Measurements from ENCODE around the gene CRLF1. TPM values are rescaled to one million over a fixed set of nuclear protein-coding genes. Genes with fewer than 3 reads are reported as not detected.
"Not testable (repeated sequence)": the region's sequence is repeated elsewhere in the genome, so short reads cannot be mapped to it uniquely, and the experiment has no call there.

The CRLF1 gene
- total RNA-seq, 1 donor from 2014 or later, result 21.4 TPM

GRCh38 chr19:18597809-18598660 lies 8.6 kb downstream of the CRLF1 start:
- DNase-seq (no peak), ATAC-seq (no peak)
- intact Hi-C loops (cut with micrococcal nuclease), result loop anchor here (10.0 kb wide), 1 partner anchor 247 kb away; no protein-coding TSS in a partner anchor

GRCh38 chr19:18596752-18597157 lies 9.8 kb downstream of the CRLF1 start:
- peak; percentile 33 for ATAC-seq
- intact Hi-C loops (cut with micrococcal nuclease), result loop anchor here (10.0 kb wide), 1 partner anchor 248 kb away; no protein-coding TSS in a partner anchor
- peak; percentile 62 for DNase-seq

GRCh38 chr19:18595475-18595874 lies 11.1 kb downstream of the CRLF1 start:
- DNase-seq (peak; percentile 11), ATAC-seq (no peak)
- intact Hi-C loops (cut with micrococcal nuclease), result loop anchor here (10.0 kb wide), 1 partner anchor 249 kb away; no protein-coding TSS in a partner anchor

- intact Hi-C loops (cut with micrococcal nuclease), result loop anchor here (10.0 kb wide), 1 partner anchor 250 kb away; no protein-coding TSS in a partner anchor
- DNase-seq (peak; percentile 66), ATAC-seq (peak; percentile 44)
Observed at GRCh38 chr19:18594824-18595373, 11.7 kb downstream of the CRLF1 start.

- ATAC-seq, result peak; percentile 73
- intact Hi-C loops (cut with micrococcal nuclease), result loop anchor here (10.0 kb wide), 1 partner anchor 251 kb away; no protein-coding TSS in a partner anchor
- DNase-seq, result peak; percentile 84
Observed at GRCh38 chr19:18594096-18594823, 12.3 kb downstream of the CRLF1 start.

GRCh38 chr19:18593367-18594095 lies 13.1 kb downstream of the CRLF1 start:
- intact Hi-C loops (cut with micrococcal nuclease), result loop anchor here (10.0 kb wide), 1 partner anchor 251 kb away; no protein-coding TSS in a partner anchor
- DNase-seq (peak; percentile 46), ATAC-seq (no peak)

GRCh38 chr19:18592732-18593131 lies 13.9 kb downstream of the CRLF1 start:
- intact Hi-C loops (cut with micrococcal nuclease), result loop anchor here (10.0 kb wide), 1 partner anchor 252 kb away; no protein-coding TSS in a partner anchor
- DNase-seq, ATAC-seq: not testable (repeated sequence)

- intact Hi-C loops (cut with micrococcal nuclease), result loop anchor here (10.0 kb wide), 1 partner anchor 253 kb away; no protein-coding TSS in a partner anchor
- DNase-seq (no peak), ATAC-seq (no peak)
Observed at GRCh38 chr19:18591735-18592385, 14.7 kb downstream of the CRLF1 start.

- intact Hi-C loops (cut with micrococcal nuclease), result loop anchor here (10.0 kb wide), 1 partner anchor 254 kb away; no protein-coding TSS in a partner anchor
- ATAC-seq, result no peak
- peak; percentile 52 for DNase-seq
Observed at GRCh38 chr19:18590273-18591272, 16.0 kb downstream of the CRLF1 start.

- intact Hi-C loops (cut with micrococcal nuclease), result loop anchor here (10.0 kb wide), 1 partner anchor 255 kb away; no protein-coding TSS in a partner anchor
- peak; percentile 72 for ATAC-seq
- DNase-seq, result peak; percentile 80
Observed at GRCh38 chr19:18589380-18590272, 17.0 kb downstream of the CRLF1 start.

GRCh38 chr19:18588611-18589379 lies 17.8 kb downstream of the CRLF1 start, which contains the start of gene REX1BD:
Gene REX1BD (plus strand): TSS chr19:18588798. CDS start chr19:18588802, 4 bp downstream.
- intact Hi-C loops (cut with micrococcal nuclease), result no loop called here
- DNase-seq (peak; percentile 92), ATAC-seq (peak; percentile 92)

- intact Hi-C loops (cut with micrococcal nuclease), result no loop called here
- ATAC-seq (no peak), DNase-seq (no peak)
Observed at GRCh38 chr19:18587962-18588610, 18.5 kb downstream of the CRLF1 start.

- intact Hi-C loops (cut with micrococcal nuclease), result no loop called here
- no peak for DNase-seq
Observed at GRCh38 chr19:18587561-18587960, 19.0 kb downstream of the CRLF1 start.

GRCh38 chr19:18586306-18586705 lies 20.3 kb downstream of the CRLF1 start:
- intact Hi-C loops (cut with micrococcal nuclease), result no loop called here
- no peak for DNase-seq
- ATAC-seq, result no peak

More at GRCh38 chr19:18587561-18587960, 19.0 kb downstream of the CRLF1 start:
- ATAC-seq, result no peak

GRCh38 chr19:18580311-18580710 lies 26.3 kb downstream of the CRLF1 start:
- intact Hi-C loops (cut with micrococcal nuclease), result no loop called here
- DNase-seq (no peak), ATAC-seq (no peak)

Data from left ventricle myocardium superior (tissue), 1 donor.